Measurements from ENCODE around the gene SIGLEC1. TPM values are rescaled to one million over a fixed set of nuclear protein-coding genes. Genes with fewer than 3 reads are reported as not detected.

SIGLEC1 gene
- total RNA-seq, 1 donor, result under 0.01 TPM

DNA sequence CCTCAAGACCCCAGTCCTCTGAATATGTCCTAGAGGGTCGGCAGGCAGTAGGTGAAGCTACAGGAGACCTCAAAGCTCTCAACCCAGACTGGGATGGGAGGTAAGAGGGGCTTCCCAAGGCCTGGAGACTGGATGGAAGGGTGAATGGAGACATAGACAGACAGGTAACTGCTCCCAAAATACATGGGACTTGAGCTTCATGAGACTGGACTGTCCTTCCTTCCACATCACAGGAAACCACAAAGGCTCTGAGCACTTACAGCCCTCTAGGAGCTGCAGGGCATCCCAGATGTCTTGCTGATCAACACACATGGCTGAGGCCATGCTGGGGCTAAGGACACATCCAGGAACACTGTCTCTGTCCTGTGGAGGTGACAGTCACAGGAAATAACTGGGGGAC lies 31.6 kb upstream of the SIGLEC1 start:
- H3K4me3 ChIP-seq (ENCODE audit: insufficient read depth, low read length), result no peak overlapping the region
- H3K4me2 ChIP-seq (ENCODE audit: insufficient read depth, low read length), result no peak overlapping the region
- TF ChIP-seq, protein P1, sequence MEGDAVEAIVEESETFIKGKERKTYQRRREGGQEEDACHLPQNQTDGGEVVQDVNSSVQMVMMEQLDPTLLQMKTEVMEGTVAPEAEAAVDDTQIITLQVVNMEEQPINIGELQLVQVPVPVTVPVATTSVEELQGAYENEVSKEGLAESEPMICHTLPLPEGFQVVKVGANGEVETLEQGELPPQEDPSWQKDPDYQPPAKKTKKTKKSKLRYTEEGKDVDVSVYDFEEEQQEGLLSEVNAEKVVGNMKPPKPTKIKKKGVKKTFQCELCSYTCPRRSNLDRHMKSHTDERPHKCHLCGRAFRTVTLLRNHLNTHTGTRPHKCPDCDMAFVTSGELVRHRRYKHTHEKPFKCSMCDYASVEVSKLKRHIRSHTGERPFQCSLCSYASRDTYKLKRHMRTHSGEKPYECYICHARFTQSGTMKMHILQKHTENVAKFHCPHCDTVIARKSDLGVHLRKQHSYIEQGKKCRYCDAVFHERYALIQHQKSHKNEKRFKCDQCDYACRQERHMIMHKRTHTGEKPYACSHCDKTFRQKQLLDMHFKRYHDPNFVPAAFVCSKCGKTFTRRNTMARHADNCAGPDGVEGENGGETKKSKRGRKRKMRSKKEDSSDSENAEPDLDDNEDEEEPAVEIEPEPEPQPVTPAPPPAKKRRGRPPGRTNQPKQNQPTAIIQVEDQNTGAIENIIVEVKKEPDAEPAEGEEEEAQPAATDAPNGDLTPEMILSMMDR (IDR thresholded peaks at IDR 0.05; ENCODE audit: extremely low read depth, low read depth, low read length), result no peak

DNA sequence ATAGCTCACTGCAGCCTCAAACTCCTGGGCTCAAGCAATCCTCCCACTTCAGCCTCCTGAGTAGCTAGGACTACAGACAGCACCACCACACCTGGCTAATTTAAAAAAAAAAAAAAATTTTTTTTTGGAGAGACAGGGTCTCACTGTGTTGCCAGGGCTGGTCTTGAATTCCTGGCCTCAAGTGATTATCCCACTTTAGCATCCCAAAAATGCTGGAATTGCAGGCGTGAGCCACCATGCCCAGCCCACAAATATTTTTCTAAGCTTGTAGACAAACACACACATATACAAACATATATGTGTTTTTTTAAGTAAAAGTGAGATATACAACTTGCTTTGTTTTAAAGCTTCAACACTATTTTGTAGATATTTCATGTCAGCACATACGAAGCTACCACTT lies 30.9 kb upstream of the SIGLEC1 start:
- no peak overlapping the region for H3K27ac ChIP-seq (ENCODE audit: low read depth, low read length)
- no peaks in the 10 kb centered on the region for H3K79me2 ChIP-seq (ENCODE audit: insufficient read depth, low read length)
- no peak overlapping the region for H2AFZ ChIP-seq (ENCODE audit: low read length)
- no peak overlapping the region for H3K4me2 ChIP-seq (ENCODE audit: insufficient read depth, low read length)
- TF ChIP-seq, protein P1 (IDR thresholded peaks at IDR 0.05; ENCODE audit: extremely low read depth, low read depth, low read length), result no peak
- H3K4me1 ChIP-seq (ENCODE audit: insufficient read depth, low read length), result no peaks in the 10 kb centered on the region
- H4K20me1 ChIP-seq (ENCODE audit: insufficient read depth, low read length), result no peaks in the 10 kb centered on the region
- no peaks in the 10 kb centered on the region for H3K9me3 ChIP-seq (ENCODE audit: low read depth, low read length)
- H3K36me3 ChIP-seq (ENCODE audit: insufficient read depth, low read length), result no peaks in the 10 kb centered on the region
- H3K4me3 ChIP-seq (ENCODE audit: insufficient read depth, low read length), result no peak overlapping the region
- DNase-seq (ENCODE audit: insufficient read length, low spot score, missing footprints), result no peak
- H3K27me3 ChIP-seq (ENCODE audit: insufficient read depth, low read length), result peaks cover 9% of the 10 kb centered on the region

More for the DNA sequence above, 31.6 kb upstream of the SIGLEC1 start:
- Histone ChIP-seq H4K20me1 (ENCODE audit: insufficient read depth, low read length) (no peaks in the 10 kb centered on the region), H3K9me3 (ENCODE audit: low read depth, low read length) (no peaks in the 10 kb centered on the region), H2AFZ (ENCODE audit: low read length) (no peak overlapping the region), H3K36me3 (ENCODE audit: insufficient read depth, low read length) (no peaks in the 10 kb centered on the region), H3K79me2 (ENCODE audit: insufficient read depth, low read length) (no peaks in the 10 kb centered on the region), H3K27ac (ENCODE audit: low read depth, low read length) (no peak overlapping the region), H3K27me3 (ENCODE audit: insufficient read depth, low read length) (peaks cover 3% of the 10 kb centered on the region), H3K4me1 (ENCODE audit: insufficient read depth, low read length) (no peaks in the 10 kb centered on the region)
- DNase-seq (ENCODE audit: insufficient read length, low spot score, missing footprints), result peak; percentile 62

DNA sequence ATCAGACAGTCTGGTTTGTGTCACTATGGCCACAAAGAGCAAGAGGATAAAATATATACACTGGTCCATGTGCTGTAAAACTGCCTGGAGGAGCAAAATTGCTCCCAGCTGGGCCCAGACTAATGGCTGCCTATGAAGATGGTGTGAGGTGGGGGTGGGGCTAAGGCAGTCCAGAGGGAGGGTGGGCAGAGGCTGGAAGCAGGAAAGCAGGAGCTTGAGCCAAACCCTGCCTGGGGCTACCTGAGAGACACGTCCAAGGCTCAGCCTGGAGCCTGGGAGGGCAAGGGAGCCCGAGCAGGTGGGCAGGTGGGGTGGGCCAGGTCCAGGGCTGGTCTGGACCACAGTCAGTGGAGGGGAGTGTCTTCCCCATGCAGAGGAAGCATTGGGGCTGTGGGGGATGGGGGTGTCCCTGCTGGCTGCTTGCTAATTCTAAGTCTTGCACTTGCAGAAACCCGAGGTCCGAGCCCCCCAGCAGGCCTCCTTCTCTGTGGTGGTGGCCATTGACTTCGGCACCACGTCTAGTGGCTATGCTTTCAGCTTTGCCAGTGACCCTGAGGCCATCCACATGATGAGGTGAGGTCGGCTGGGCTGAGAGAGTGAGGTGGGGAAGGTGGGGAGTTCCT lies 29.5 kb upstream of the SIGLEC1 start:
- DNase-seq (ENCODE audit: insufficient read length, low spot score, missing footprints), result peak; percentile 82
- Histone ChIP-seq H3K4me1 (ENCODE audit: insufficient read depth, low read length) (no peaks in the 10 kb centered on the region), H3K36me3 (ENCODE audit: insufficient read depth, low read length) (no peaks in the 10 kb centered on the region), H3K9me3 (ENCODE audit: low read depth, low read length) (no peaks in the 10 kb centered on the region), H3K4me2 (ENCODE audit: insufficient read depth, low read length) (no peak overlapping the region), H4K20me1 (ENCODE audit: insufficient read depth, low read length) (no peaks in the 10 kb centered on the region), H3K27ac (ENCODE audit: low read depth, low read length) (no peak overlapping the region), H3K4me3 (ENCODE audit: insufficient read depth, low read length) (no peak overlapping the region), H3K27me3 (ENCODE audit: insufficient read depth, low read length) (peaks cover 11% of the 10 kb centered on the region), H2AFZ (ENCODE audit: low read length) (no peak overlapping the region), H3K79me2 (ENCODE audit: insufficient read depth, low read length) (no peaks in the 10 kb centered on the region)
- TF ChIP-seq, protein P1 (IDR thresholded peaks at IDR 0.05; ENCODE audit: extremely low read depth, low read depth, low read length), result no peak

- H3K9me3 ChIP-seq (ENCODE audit: low read depth, low read length), result no peaks in the 10 kb centered on the region
- H3K4me1 ChIP-seq (ENCODE audit: insufficient read depth, low read length), result no peaks in the 10 kb centered on the region
- peak; percentile 74 for DNase-seq (ENCODE audit: insufficient read length, low spot score, missing footprints)
- no peaks in the 10 kb centered on the region for H3K36me3 ChIP-seq (ENCODE audit: insufficient read depth, low read length)
- no peak overlapping the region for H3K4me3 ChIP-seq (ENCODE audit: insufficient read depth, low read length)
- no peaks in the 10 kb centered on the region for H4K20me1 ChIP-seq (ENCODE audit: insufficient read depth, low read length)
- TF ChIP-seq, protein P1 (IDR thresholded peaks at IDR 0.05; ENCODE audit: extremely low read depth, low read depth, low read length), result no peak
- no peak overlapping the region for H3K4me2 ChIP-seq (ENCODE audit: insufficient read depth, low read length)
- H3K79me2 ChIP-seq (ENCODE audit: insufficient read depth, low read length), result no peaks in the 10 kb centered on the region
- no peak overlapping the region for H2AFZ ChIP-seq (ENCODE audit: low read length)
- H3K27ac ChIP-seq (ENCODE audit: low read depth, low read length), result no peak overlapping the region
- peaks cover 11% of the 10 kb centered on the region for H3K27me3 ChIP-seq (ENCODE audit: insufficient read depth, low read length)
Observed at GRCh38 chr20:3740615-3741301, 28.4 kb upstream of the SIGLEC1 start.

All from osteoblast (primary cell).